Stimulated activated CD8-positive, alpha-beta memory T cell treated with anti-CD3 and anti-CD28 coated beads, Interleukin-2, amount 100 ng/mL, for 48 hours (primary cell): ENCODE data around the gene GAB3.
"Not testable (repeated sequence)": the region's sequence is repeated elsewhere in the genome, so short reads cannot be mapped to it uniquely, and the experiment has no call there.

Experiments used
- DNase-seq, 2 donors: peaks; one replicate each; pipeline ENCODE4 v3.0.0-alpha.2; 2020; ENCODE audit warnings: low read depth in 2 of 2

Gene GAB3

GRCh38 chrX:154724993-154725756 is 25.7 kb downstream of the GAB3 start:
- no peak for DNase-seq

- DNase-seq = no peak
These were observed 29.7 kb downstream of the GAB3 start for GRCh38 chrX:154721155-154721554.

- DNase-seq = no peak
These were observed 30.8 kb downstream of the GAB3 start for GRCh38 chrX:154720067-154720466.

DNA sequence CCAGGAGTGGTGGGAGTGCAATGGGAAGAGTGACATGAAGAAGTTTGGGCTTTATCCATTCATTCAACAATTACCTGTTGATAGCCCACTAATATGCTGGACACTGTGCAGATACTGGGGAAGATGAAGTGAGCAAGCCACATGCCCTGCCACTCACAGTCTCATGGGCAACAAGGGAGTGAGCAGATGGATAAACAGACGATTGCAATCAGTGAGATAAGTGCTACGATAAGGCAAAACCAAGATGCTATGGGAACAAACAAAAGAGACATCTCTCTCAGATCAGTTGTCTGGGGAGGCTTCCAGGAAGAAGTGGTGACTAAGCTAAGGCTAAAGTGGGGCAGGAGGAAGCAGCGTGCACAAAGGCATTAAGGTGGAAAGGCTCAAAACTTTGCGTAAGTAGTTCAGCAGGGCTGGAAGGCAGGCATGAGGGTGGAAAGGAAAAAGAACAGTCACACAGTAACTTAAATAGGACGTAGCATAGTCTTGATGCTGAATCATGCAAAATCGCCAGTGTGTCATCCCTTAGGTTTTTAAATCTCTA is 31.7 kb downstream of the GAB3 start:
- no peak for DNase-seq

DNA sequence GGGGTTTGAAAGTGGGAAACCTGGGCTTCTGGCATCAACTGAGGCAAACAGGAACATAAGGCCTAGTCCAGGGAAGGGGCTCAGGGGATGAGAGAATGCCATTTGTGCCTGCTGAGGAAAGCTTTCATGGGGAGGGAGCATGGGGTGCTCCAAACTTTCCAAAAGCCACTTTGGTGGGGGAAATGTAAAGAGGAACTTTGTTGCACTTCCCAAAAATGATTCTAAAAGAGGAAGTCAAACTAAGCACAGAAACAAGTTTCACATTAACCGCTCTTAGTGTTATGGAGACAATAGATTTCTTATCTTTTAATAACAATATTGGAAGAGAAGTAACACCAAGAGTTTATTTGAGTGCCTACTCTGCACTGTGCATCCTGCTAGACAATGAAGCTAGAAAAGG is 32.3 kb downstream of the GAB3 start:
- no peak for DNase-seq

DNA sequence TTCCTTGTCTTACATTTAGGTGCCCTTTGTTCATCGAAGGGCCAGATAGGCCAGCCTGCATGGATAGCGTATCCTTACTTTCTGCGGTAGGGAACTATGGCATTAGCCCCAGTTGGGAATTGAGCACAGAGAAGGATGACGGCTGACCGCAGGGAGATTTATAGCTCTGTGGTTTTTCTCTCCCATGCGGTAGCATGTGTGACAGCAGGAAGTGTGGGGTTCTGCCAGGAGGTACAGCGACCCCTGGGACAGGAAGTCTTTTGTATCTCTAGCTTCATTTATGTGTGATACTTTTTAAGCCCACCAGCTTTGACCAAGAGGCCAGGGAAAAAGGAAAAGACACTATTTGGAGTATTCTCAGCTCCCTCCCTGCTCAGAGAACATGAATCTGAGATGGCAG is 33.1 kb downstream of the GAB3 start:
- DNase-seq = no peak

DNA sequence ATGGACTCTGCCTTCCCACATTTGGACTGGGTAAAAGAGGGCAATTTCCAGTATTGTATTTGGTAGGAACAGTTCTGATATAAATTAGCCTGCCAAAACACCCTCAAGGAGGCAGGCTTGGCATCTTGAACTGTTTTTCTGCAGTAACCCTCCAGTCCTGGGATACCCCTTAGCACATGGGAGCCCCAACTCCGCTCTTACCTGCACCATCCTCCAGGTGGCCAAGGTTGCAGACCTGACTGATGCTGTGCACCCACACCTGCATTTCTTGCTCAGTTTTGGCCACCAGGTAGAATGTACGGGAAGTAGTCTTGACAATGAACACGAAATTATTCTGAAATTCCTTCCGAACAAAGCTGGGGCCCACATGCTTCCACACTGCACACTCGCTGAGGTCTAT is 35.1 kb downstream of the GAB3 start:
- DNase-seq = no peak

GRCh38 chrX:154714925-154715324 is 36.0 kb downstream of the GAB3 start:
- no peak for DNase-seq

DNA sequence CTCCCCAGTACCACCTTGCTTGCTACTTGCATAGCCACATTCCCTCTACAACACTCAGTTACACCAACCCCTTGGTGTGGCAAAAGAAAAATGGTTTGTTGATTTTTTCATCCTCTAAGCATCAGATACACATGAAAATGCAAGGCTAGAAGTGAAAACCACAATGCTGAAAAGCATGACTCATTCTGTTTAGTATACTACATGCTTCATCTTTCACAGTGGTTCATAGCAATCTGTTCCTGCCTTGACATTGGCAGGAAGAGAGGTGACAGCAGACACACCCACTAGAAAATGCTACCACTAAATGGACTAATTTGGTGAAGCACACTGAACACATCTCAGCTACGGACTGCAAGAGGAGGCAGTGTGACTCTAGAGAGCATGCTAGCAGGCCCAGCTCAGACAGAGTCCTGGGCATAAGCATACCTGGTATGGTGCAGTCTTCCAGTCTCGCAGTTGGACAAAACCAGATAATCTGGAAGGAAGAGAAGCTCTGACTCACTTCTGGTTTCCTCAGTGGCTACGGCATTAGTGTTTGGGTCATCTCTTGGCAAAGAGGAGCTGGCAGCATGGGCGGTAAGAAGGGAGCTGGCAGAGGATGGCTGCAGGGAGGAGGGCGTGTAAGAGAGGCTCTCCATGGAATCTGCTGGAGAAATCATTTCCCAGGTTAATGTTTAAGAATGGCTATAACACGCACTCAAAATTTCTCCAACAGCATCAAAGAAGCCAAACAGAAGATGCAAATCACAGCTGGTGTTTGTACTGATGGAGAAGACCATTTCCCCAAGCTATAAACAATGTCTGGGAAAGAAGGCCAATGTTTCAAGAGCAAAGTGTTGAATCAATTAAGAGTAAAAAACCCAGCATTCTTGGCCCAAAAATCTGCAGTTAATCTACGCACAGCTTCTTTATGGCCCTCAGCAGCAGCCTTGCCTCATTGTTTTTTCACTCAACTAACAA is 37.8 kb downstream of the GAB3 start:
- no peak for DNase-seq

GRCh38 chrX:154711264-154711663 is 39.6 kb downstream of the GAB3 start:
- DNase-seq = no peak

DNA sequence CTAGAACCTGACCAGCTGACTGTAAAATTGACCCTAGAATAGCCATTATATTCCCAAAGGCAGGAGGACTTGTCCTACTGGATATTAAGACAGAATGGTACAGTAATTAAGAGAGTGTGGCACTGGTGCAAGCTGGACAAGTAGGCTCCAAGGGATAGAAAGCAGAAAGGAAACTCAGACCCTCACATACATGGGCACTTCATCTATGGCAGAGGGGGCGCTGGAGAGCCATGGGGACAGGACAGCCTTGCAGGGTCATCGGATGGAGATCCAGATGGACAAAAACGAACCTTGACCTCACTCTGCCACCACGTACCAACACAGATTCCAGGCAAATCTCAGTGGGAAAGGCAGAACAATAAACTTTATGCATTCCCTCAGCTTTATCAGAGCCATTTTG is 40.6 kb downstream of the GAB3 start:
- DNase-seq = no peak

GRCh38 chrX:154698630-154699248 is 52.1 kb downstream of the GAB3 start:
- DNase-seq = no peak

GRCh38 chrX:154696676-154697045 is 54.2 kb downstream of the GAB3 start:
- DNase-seq = no peak

DNA sequence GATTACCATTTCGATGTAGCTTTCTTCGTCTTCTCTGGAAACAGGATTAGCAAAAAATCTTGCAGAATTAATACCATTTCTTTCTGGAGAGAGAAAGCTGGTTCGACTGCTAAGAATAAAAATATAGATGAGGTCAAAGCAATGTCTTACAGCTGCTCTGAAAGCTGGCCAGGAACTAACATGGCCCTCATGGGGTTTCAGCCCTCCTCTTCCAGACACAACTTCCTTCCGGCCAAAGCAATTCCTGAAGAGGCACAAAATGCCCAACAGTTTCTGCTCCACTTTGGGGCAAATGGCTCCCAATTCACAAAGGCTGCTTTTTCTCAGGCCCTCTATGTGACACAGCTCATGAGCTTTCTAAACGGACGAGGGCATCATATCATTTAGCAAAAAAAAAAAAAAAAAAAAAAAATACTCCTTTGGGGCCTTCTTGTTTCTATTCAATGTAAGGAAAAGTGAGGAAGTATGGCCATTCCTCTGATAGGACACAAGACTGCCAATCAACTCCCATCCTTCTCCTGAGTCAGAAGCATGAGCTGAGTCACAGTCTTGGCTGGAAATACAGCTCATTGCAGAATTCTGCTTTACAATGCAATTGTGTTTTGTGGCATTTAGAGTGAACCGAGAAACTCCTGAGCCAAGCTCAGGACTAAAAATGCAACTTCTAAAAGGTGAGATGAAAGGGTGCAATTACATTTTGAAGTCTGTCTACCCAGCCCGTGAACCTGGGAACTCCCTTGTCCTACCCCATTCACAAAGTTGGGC is 54.8 kb downstream of the GAB3 start:
- no peak for DNase-seq

DNA sequence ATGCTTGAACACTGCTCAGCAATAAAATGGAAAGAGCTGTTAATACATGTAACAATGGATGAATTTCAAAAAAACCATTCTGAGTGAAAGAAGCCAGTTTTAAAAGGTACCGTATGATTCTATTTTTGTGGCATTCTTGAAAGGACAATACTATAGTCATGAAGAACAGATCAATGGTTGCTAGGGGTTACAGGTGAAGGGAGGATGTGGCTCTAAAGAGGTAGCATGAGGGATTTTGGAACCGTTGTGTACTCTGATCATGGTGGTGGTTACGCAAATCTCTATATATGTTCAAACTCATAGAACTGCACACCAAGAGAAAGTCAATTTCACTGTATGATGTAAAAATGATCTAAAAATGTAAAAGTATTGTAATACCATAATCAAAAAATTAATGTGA is 57.5 kb downstream of the GAB3 start:
- DNase-seq = no peak

GRCh38 chrX:154690438-154690837 is 60.4 kb downstream of the GAB3 start:
- DNase-seq = not testable (repeated sequence)

GRCh38 chrX:154672084-154672483 is 78.8 kb downstream of the GAB3 start:
- not testable (repeated sequence) for DNase-seq

GRCh38 chrX:154670848-154671247 is 80.0 kb downstream of the GAB3 start:
- DNase-seq = not testable (repeated sequence)

- no peak for DNase-seq
These were observed 89.0 kb downstream of the GAB3 start for GRCh38 chrX:154661899-154662298.

- DNase-seq = no peak
These were observed 89.7 kb downstream of the GAB3 start for GRCh38 chrX:154661170-154661569.

DNA sequence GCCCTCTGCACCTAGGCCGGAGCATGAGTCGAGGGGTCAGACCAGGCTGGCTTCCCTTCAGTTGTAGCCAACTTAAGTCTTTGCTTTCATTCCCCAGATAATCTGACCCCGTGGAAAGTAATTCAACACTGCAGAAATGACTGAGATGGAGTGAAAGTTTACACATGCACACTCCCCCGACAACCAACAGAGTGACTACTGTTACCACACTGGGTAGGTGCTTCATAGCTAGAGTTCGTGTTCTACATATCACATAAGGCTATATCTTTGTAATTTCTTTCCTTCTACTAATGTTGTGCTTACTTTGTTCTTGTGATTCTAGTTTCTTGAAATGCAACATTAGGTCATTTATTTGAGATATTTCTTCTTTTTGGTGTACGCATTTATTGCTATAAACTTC is 90.3 kb downstream of the GAB3 start:
- DNase-seq = no peak
